GM23338 (cell line): ENCODE measurements around the gene ATG4B. TPM values are rescaled to one million over a fixed set of nuclear protein-coding genes. Genes with fewer than 3 reads are reported as not detected.

Experiments used
- ATAC-seq: fragments of 200-7000 bp; cut with Tn5 transposase; 3 replicates; pipeline ENCODE4 v1.9.1; 2020
- DNase-seq: peaks from one replicate; pipeline ENCODE4 v3.0.0-alpha.2; 2015; ENCODE audit warnings: low spot score
- H2AFZ ChIP-seq: fragments of 200-600 bp; sonication (generic); 2 replicates; pipeline ENCODE4 v1.8.0; 2016; ENCODE audit warnings: antibody characterized with exemption, mild to moderate bottlenecking, moderate library complexity
- H3F3A ChIP-seq: fragments of 200-600 bp; sonication (generic); replicated peaks from 2 replicates; pipeline ENCODE4 v1.8.0; 2017; ENCODE audit warnings: antibody characterized with exemption, mixed run types, low read depth
- H3K27ac ChIP-seq: fragments of 200-600 bp; sonication (generic); 2 replicates; pipeline ENCODE4 v1.6.1; 2016; ENCODE audit warnings: low read depth
- H3K27me3 ChIP-seq: fragments of 200-600 bp; sonication (generic); 2 replicates; pipeline ENCODE4 v1.8.0; 2016; ENCODE audit warnings: mild to moderate bottlenecking, mixed run types, moderate library complexity; ENCODE audit not compliant: insufficient read depth
- H3K36me3 ChIP-seq: fragments of 200-600 bp; sonication (generic); 2 replicates; pipeline ENCODE4 v1.8.0; 2016; ENCODE audit warnings: mild to moderate bottlenecking; ENCODE audit not compliant: insufficient read depth
- H3K4me1 ChIP-seq: fragments of 200-600 bp; sonication (generic); 2 replicates; pipeline ENCODE4 v1.8.0; 2016; ENCODE audit warnings: mild to moderate bottlenecking, moderate library complexity; ENCODE audit not compliant: insufficient read depth
- H3K4me2 ChIP-seq: fragments of 200-600 bp; sonication (generic); 2 replicates; pipeline ENCODE4 v1.7.1; 2017; ENCODE audit warnings: mixed run types
- H3K4me3 ChIP-seq: fragments of 200-600 bp; sonication (generic); 2 replicates; pipeline ENCODE4 v1.6.1; 2016; ENCODE audit warnings: mixed run types
- H3K79me2 ChIP-seq: fragments of 200-600 bp; sonication (generic); replicated peaks from 2 replicates; pipeline ENCODE4 v1.8.0; 2017; ENCODE audit warnings: mild to moderate bottlenecking; ENCODE audit not compliant: insufficient read depth
- H3K9me2 ChIP-seq: fragments of 200-600 bp; sonication (generic); 2 replicates; pipeline ENCODE4 v1.8.0; 2017; ENCODE audit not compliant: insufficient read depth
- H4K20me1 ChIP-seq: fragments of 200-600 bp; sonication (generic); replicated peaks from 2 replicates; pipeline ENCODE4 v1.8.0; 2017; ENCODE audit warnings: mild to moderate bottlenecking; ENCODE audit not compliant: insufficient read depth
- H3K27ac Mint-ChIP-seq: 2 replicates; pipeline ENCODE4 v1.8.0; 2020; ENCODE audit warnings: inconsistent platforms, mild to moderate bottlenecking, moderate library complexity, mixed read lengths
- H3K27me3 Mint-ChIP-seq: 3 replicates; pipeline ENCODE4 v1.8.0; 2022; ENCODE audit warnings: low read depth, mild to moderate bottlenecking, moderate library complexity, mixed read lengths, inconsistent platforms; ENCODE audit not compliant: insufficient read depth, poor library complexity
- H3K36me3 Mint-ChIP-seq: 3 replicates; pipeline ENCODE4 v1.8.0; 2021; ENCODE audit warnings: low read depth, mild to moderate bottlenecking, inconsistent platforms, moderate library complexity, mixed read lengths
- H3K4me1 Mint-ChIP-seq: 3 replicates; pipeline ENCODE4 v1.8.0; 2020; ENCODE audit warnings: mild to moderate bottlenecking, inconsistent platforms, mixed read lengths
- H3K4me3 Mint-ChIP-seq: 3 replicates; pipeline ENCODE4 v1.8.0; 2021; ENCODE audit warnings: moderate library complexity, mild to moderate bottlenecking, inconsistent platforms, mixed read lengths
- H3K9me3 Mint-ChIP-seq: 3 replicates; pipeline ENCODE4 v1.8.0; 2020; ENCODE audit warnings: moderate library complexity, mild to moderate bottlenecking, inconsistent platforms, mixed read lengths
- CREB1 ChIP-seq: fragments of 250-450 bp; sonication (Bioruptor Pico); IDR thresholded peaks from 2 replicates; pipeline ENCODE4 v1.5.0; 2020; ENCODE audit warnings: low read depth, mild to moderate bottlenecking, moderate library complexity
- EZH2 ChIP-seq: fragments of 200-600 bp; sonication (generic); IDR thresholded peaks from one replicate; pipeline ENCODE4 v1.8.0; 2017; ENCODE audit warnings: antibody characterized with exemption, mild to moderate bottlenecking, low read depth; ENCODE audit not compliant: unreplicated experiment
- EZH2phosphoT487 ChIP-seq: fragments of 200-600 bp; sonication (generic); IDR thresholded peaks from one replicate; pipeline ENCODE4 v1.8.1; 2018; ENCODE audit warnings: antibody characterized with exemption; ENCODE audit not compliant: unreplicated experiment
- JUNB ChIP-seq: IDR thresholded peaks from one replicate; pipeline ENCODE4 v1.6.1; 2016; ENCODE audit warnings: antibody characterized with exemption; ENCODE audit not compliant: unreplicated experiment
- NANOG ChIP-seq: IDR thresholded peaks from 2 replicates; pipeline ENCODE4 v1.6.1; 2016; ENCODE audit warnings: antibody characterized with exemption, borderline replicate concordance
- POLR2AphosphoS5 ChIP-seq: IDR thresholded peaks from 2 replicates; pipeline ENCODE4 v1.6.1; 2016; ENCODE audit warnings: antibody characterized with exemption, low read depth
- REST ChIP-seq: IDR thresholded peaks from one replicate; pipeline ENCODE4 v1.6.1; 2018; ENCODE audit warnings: antibody characterized with exemption; ENCODE audit not compliant: unreplicated experiment
- STAT1 ChIP-seq: IDR thresholded peaks from one replicate; pipeline ENCODE4 v1.6.1; 2016; ENCODE audit warnings: antibody characterized with exemption; ENCODE audit not compliant: unreplicated experiment
- ZNF114 ChIP-seq: fragments of 250-450 bp; sonication (Bioruptor Pico); IDR thresholded peaks from 2 replicates; pipeline ENCODE4 v1.5.0; 2020; ENCODE audit warnings: mild to moderate bottlenecking, moderate library complexity
- ZNF331 ChIP-seq: fragments of 250-450 bp; sonication (Bioruptor Pico); IDR thresholded peaks from 2 replicates; pipeline ENCODE4 v1.5.0; 2020; ENCODE audit warnings: low read depth, mild to moderate bottlenecking, moderate library complexity
- polyA plus RNA-seq: library from polyadenylated mRNA; unstranded; fragments of >200 nt; fragmentation: Nextera tagmentation; extraction: Ambion mirVana; gene quantifications from 2 replicates; pipeline ENCODE4 v1.2.1, GENCODE V29; 2016
- total RNA-seq: library from RNA; depleted of rRNA; stranded (reverse); fragments of >200 nt; shearing (Covaris generic); gene quantifications from 2 replicates; pipeline ENCODE4 v1.2.3, GENCODE V29; 2014
- TF ChIP-seq, protein P1 (sequence below), 2 experiments: fragments of 200-600 bp in 1 of 2; sonication (generic) in 1 of 2; conservative IDR thresholded peaks; 2 replicates each; pipeline versions ENCODE4 v1.5.1 to v1.6.1; 2016 to 2017; ENCODE audit warnings: antibody characterized with exemption in 2 of 2, low read depth in 2 of 2, mild to moderate bottlenecking in 2 of 2, moderate library complexity in 1 of 2
- TF ChIP-seq, protein P2 (sequence below): IDR thresholded peaks from 2 replicates; pipeline ENCODE4 v1.6.1; 2016; ENCODE audit warnings: antibody characterized with exemption
- TF ChIP-seq, protein P3 (sequence below): fragments of 250-450 bp; sonication (Bioruptor Pico); IDR thresholded peaks from 2 replicates; pipeline ENCODE4 v1.5.0; 2020; ENCODE audit warnings: mild to moderate bottlenecking, moderate library complexity

Gene ATG4B
- total and polyA plus RNA-seq, 2 experiments from 2014 or later, result 102 to 104 TPM

GRCh38 chr2:241665731-241666440, 28.4 kb downstream of the ATG4B start:
- H3K9me3 Mint-ChIP-seq, result no peaks in the 10 kb centered on the region; the same call in 2 of the 3 replicates
- Histone ChIP-seq H3K27ac (no peak overlapping the region), H2AFZ (no peak overlapping the region)

More at GRCh38 chr2:241665731-241666440, 28.4 kb downstream of the ATG4B start:
- no peaks in the 10 kb centered on the region for H3K4me1 ChIP-seq
- no peaks in the 10 kb centered on the region for H3K9me2 ChIP-seq
- H3K36me3 ChIP-seq, result peaks cover 4% of the 10 kb centered on the region; the same call in 1 of the 2 replicates
- H3K4me2 ChIP-seq, result no peak overlapping the region
- Mint-ChIP-seq H3K4me1 (peaks cover 4% of the 10 kb centered on the region; the same call in 2 of the 3 replicates), H3K4me3 (no peak overlapping the region), H3K36me3 (peaks cover 50% of the 10 kb centered on the region), H3K27me3 (peaks cover 9% of the 10 kb centered on the region), H3K27ac (no peak overlapping the region)
- H4K20me1 ChIP-seq, result peaks cover 4% of the 10 kb centered on the region
- ATAC-seq, result no peak
- H3F3A ChIP-seq, result 0 out of 2 replicates have a peak, but pooled peaks cover 2% of the 10 kb centered on the region
- H3K4me3 ChIP-seq, result no peak overlapping the region
- no peaks in the 10 kb centered on the region for H3K79me2 ChIP-seq
- H3K27me3 ChIP-seq, result no peaks in the 10 kb centered on the region
- TF ChIP-seq EZH2 (no peak), JUNB (no peak), STAT1 (no peak), CREB1 (no peak), EZH2phosphoT487 (no peak), POLR2AphosphoS5 (no peak), ZNF114 (CRISPR knock-in tag) (no peak), ZNF331 (CRISPR knock-in tag) (no peak), REST (no peak), NANOG (no peak)
- TF ChIP-seq, protein P1, sequence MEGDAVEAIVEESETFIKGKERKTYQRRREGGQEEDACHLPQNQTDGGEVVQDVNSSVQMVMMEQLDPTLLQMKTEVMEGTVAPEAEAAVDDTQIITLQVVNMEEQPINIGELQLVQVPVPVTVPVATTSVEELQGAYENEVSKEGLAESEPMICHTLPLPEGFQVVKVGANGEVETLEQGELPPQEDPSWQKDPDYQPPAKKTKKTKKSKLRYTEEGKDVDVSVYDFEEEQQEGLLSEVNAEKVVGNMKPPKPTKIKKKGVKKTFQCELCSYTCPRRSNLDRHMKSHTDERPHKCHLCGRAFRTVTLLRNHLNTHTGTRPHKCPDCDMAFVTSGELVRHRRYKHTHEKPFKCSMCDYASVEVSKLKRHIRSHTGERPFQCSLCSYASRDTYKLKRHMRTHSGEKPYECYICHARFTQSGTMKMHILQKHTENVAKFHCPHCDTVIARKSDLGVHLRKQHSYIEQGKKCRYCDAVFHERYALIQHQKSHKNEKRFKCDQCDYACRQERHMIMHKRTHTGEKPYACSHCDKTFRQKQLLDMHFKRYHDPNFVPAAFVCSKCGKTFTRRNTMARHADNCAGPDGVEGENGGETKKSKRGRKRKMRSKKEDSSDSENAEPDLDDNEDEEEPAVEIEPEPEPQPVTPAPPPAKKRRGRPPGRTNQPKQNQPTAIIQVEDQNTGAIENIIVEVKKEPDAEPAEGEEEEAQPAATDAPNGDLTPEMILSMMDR (conservative IDR thresholded peaks at IDR 0.05; ENCODE audit: low read depth in 2 of 2), result no peak
- TF ChIP-seq, protein P2, sequence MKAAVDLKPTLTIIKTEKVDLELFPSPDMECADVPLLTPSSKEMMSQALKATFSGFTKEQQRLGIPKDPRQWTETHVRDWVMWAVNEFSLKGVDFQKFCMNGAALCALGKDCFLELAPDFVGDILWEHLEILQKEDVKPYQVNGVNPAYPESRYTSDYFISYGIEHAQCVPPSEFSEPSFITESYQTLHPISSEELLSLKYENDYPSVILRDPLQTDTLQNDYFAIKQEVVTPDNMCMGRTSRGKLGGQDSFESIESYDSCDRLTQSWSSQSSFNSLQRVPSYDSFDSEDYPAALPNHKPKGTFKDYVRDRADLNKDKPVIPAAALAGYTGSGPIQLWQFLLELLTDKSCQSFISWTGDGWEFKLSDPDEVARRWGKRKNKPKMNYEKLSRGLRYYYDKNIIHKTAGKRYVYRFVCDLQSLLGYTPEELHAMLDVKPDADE, result no peak
- TF ChIP-seq, protein P3, sequence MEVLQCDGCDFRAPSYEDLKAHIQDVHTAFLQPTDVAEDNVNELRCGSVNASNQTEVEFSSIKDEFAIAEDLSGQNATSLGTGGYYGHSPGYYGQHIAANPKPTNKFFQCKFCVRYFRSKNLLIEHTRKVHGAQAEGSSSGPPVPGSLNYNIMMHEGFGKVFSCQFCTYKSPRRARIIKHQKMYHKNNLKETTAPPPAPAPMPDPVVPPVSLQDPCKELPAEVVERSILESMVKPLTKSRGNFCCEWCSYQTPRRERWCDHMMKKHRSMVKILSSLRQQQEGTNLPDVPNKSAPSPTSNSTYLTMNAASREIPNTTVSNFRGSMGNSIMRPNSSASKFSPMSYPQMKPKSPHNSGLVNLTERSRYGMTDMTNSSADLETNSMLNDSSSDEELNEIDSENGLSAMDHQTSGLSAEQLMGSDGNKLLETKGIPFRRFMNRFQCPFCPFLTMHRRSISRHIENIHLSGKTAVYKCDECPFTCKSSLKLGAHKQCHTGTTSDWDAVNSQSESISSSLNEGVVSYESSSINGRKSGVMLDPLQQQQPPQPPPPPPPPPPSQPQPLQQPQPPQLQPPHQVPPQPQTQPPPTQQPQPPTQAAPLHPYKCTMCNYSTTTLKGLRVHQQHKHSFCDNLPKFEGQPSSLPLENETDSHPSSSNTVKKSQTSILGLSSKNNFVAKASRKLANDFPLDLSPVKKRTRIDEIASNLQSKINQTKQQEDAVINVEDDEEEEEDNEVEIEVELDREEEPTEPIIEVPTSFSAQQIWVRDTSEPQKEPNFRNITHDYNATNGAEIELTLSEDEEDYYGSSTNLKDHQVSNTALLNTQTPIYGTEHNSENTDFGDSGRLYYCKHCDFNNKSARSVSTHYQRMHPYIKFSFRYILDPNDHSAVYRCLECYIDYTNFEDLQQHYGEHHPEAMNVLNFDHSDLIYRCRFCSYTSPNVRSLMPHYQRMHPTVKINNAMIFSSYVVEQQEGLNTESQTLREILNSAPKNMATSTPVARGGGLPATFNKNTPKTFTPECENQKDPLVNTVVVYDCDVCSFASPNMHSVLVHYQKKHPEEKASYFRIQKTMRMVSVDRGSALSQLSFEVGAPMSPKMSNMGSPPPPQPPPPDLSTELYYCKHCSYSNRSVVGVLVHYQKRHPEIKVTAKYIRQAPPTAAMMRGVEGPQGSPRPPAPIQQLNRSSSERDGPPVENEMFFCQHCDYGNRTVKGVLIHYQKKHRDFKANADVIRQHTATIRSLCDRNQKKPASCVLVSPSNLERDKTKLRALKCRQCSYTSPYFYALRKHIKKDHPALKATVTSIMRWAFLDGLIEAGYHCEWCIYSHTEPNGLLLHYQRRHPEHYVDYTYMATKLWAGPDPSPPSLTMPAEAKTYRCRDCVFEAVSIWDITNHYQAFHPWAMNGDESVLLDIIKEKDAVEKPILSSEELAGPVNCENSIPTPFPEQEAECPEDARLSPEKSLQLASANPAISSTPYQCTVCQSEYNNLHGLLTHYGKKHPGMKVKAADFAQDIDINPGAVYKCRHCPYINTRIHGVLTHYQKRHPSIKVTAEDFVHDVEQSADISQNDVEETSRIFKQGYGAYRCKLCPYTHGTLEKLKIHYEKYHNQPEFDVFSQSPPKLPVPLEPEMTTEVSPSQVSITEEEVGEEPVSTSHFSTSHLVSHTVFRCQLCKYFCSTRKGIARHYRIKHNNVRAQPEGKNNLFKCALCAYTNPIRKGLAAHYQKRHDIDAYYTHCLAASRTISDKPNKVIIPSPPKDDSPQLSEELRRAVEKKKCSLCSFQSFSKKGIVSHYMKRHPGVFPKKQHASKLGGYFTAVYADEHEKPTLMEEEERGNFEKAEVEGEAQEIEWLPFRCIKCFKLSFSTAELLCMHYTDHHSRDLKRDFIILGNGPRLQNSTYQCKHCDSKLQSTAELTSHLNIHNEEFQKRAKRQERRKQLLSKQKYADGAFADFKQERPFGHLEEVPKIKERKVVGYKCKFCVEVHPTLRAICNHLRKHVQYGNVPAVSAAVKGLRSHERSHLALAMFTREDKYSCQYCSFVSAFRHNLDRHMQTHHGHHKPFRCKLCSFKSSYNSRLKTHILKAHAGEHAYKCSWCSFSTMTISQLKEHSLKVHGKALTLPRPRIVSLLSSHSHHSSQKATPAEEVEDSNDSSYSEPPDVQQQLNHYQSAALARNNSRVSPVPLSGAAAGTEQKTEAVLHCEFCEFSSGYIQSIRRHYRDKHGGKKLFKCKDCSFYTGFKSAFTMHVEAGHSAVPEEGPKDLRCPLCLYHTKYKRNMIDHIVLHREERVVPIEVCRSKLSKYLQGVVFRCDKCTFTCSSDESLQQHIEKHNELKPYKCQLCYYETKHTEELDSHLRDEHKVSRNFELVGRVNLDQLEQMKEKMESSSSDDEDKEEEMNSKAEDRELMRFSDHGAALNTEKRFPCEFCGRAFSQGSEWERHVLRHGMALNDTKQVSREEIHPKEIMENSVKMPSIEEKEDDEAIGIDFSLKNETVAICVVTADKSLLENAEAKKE, result no peak
- DNase-seq, result no peak
